GM18508 (cell line): Measurements from ENCODE around the gene CEL.
"Not testable (repeated sequence)": the region's sequence is repeated elsewhere in the genome, so short reads cannot be mapped to it uniquely, and the experiment has no call there.

Source experiments
- ATAC-seq: cut with Tn5 transposase; IDR thresholded peaks from one replicate; pipeline ENCODE4 v1.9.1; 2021; ENCODE audit warnings: moderate number of reproducible peaks; ENCODE audit not compliant: insufficient read depth, unreplicated experiment

The CEL gene

GRCh38 chr9:133080786-133081779, 19.3 kb downstream of the CEL start:
- ATAC-seq, result not testable (repeated sequence)

- ATAC-seq, result not testable (repeated sequence)
Observed at GRCh38 chr9:133081957-133082644, 20.3 kb downstream of the CEL start.

GRCh38 chr9:133083688-133084087, 21.9 kb downstream of the CEL start:
- not testable (repeated sequence) for ATAC-seq

- not testable (repeated sequence) for ATAC-seq
Observed at GRCh38 chr9:133086212-133086860, 24.6 kb downstream of the CEL start.

- ATAC-seq, result no peak
Observed at GRCh38 chr9:133086894-133087293, 25.1 kb downstream of the CEL start.

- no peak for ATAC-seq
Observed at GRCh38 chr9:133087429-133088145, 25.8 kb downstream of the CEL start.

GRCh38 chr9:133088146-133088750, 26.5 kb downstream of the CEL start:
- no peak for ATAC-seq

- ATAC-seq, result no peak
Observed at GRCh38 chr9:133088756-133089155, 27.0 kb downstream of the CEL start.

GRCh38 chr9:133089271-133089671, 27.5 kb downstream of the CEL start:
- ATAC-seq, result no peak

- no peak for ATAC-seq
Observed at GRCh38 chr9:133090187-133090586, 28.4 kb downstream of the CEL start.

GRCh38 chr9:133090752-133091385, 29.1 kb downstream of the CEL start:
- ATAC-seq, result no peak

GRCh38 chr9:133094351-133094750, 32.6 kb downstream of the CEL start:
- ATAC-seq, result not testable (repeated sequence)

GRCh38 chr9:133094842-133095393, 33.1 kb downstream of the CEL start:
- no peak for ATAC-seq

- ATAC-seq, result no peak
Observed at GRCh38 chr9:133098104-133098754, 36.4 kb downstream of the CEL start.

GRCh38 chr9:133098871-133099270, 37.1 kb downstream of the CEL start:
- no peak for ATAC-seq

- no peak for ATAC-seq
Observed at GRCh38 chr9:133099726-133100505, 38.1 kb downstream of the CEL start.

GRCh38 chr9:133100506-133101355, 39.0 kb downstream of the CEL start:
- no peak for ATAC-seq
